SH-SY5Y (cell line): ENCODE results near the gene ILF2.

Experiments
- GATA2 ChIP-seq: IDR thresholded peaks from 2 replicates; pipeline ENCODE4 v1.6.1; 2011; ENCODE audit warnings: mild to moderate bottlenecking, low read depth, low read length
- GATA3 ChIP-seq: IDR thresholded peaks from 2 replicates; pipeline ENCODE4 v1.6.1; 2011; ENCODE audit warnings: low read depth, mild to moderate bottlenecking, low read length, moderate library complexity

DNA sequence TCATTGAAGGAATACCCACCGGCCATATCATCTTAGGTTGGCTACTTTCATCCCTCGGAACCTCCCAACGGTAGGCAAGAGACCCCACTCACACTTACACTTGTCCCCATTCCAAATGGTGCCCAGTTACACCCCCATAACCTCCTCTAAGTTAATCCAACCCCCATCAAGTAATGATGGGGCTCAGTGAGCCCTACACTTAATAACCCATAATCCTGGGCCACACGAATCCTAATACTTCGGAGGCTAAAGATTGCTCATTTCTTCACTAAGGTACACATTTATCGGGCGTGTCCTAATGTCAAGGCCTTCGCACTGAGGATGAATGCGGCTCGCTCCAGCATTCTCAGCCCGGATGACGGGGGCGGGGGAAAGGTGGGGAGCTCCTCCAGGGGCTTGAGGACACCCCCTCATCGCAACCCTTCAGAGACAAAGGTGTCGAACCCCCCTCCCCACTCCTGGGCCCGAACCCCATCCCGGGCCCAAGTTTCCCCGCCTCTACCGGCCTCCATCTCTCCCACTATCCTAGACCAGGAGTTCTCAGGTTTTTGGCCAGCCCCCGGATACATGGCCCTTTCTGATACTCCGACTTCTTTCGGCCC is 435 bp downstream of the ILF2 start:
- TF ChIP-seq GATA3 (no peak), GATA2 (no peak)
